Duodenal mucosa (tissue), 2 donors: ENCODE measurements around the gene MTX1.
"Not testable (repeated sequence)": the region's sequence is repeated elsewhere in the genome, so short reads cannot be mapped to it uniquely, and the experiment has no call there.

Source experiments
- H3K27ac ChIP-seq: one replicate; pipeline ENCODE4 v1.7.0; 2013; ENCODE audit warnings: low read depth, low read length
- H3K27me3 ChIP-seq, 2 donors: one replicate each; pipeline ENCODE4 v1.7.0; 2013; ENCODE audit warnings: low read length in 2 of 2, control low read depth in 1 of 2; ENCODE audit not compliant: insufficient read depth in 2 of 2, control insufficient read depth in 1 of 2
- H3K36me3 ChIP-seq, 2 donors: one replicate each; pipeline ENCODE4 v1.7.0; 2013; ENCODE audit warnings: low read length in 2 of 2, control low read depth in 1 of 2; ENCODE audit not compliant: insufficient read depth in 2 of 2, control insufficient read depth in 1 of 2
- H3K4me1 ChIP-seq, 2 donors: one replicate each; pipeline ENCODE4 v1.7.0; 2013; ENCODE audit warnings: low read length in 2 of 2, control low read depth in 1 of 2; ENCODE audit not compliant: insufficient read depth in 2 of 2, control insufficient read depth in 1 of 2
- H3K4me3 ChIP-seq, 2 donors: one replicate each; pipeline ENCODE4 v1.7.0; 2013; ENCODE audit warnings: low read length in 2 of 2, low read depth in 1 of 2
- H3K9ac ChIP-seq, 2 donors: one replicate each; pipeline ENCODE4 v1.7.0; 2013; ENCODE audit warnings: low read length in 2 of 2, low read depth in 1 of 2
- H3K9me3 ChIP-seq, 2 donors: one replicate each; pipeline ENCODE4 v1.7.0; 2013; ENCODE audit warnings: low read length in 2 of 2, control low read depth in 1 of 2; ENCODE audit not compliant: control insufficient read depth in 1 of 2

The MTX1 gene

DNA sequence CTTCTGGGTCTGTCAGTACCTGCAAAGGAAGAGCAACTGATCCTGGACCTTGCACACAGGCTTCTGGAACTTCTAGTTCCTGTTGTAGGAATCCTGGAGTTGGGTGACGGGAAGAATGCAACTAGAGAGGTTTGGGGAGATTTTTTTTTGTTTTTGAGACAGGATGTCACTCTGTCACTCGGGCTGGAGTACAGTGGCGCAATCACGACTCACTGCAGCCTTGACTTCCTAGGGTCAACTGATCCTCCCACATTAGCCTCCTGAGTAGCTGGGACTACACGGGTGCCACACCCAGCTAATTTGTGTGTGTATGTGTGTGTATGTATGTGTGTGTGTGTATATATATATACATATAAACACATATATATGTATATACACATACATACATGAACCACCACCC lies 28.0 kb downstream of the MTX1 start:
- Histone ChIP-seq H3K9me3 (no peaks in the 10 kb centered on the region), H3K4me1 (peaks cover 3 to 10% of the 10 kb centered on the region in 2 donors), H3K27me3 (no peaks in the 10 kb centered on the region), H3K4me3 (no peak overlapping the region), H3K9ac (no peak overlapping the region), H3K27ac (no peak overlapping the region), H3K36me3 (peaks cover 0 to 26% of the 10 kb centered on the region in 2 donors)

DNA sequence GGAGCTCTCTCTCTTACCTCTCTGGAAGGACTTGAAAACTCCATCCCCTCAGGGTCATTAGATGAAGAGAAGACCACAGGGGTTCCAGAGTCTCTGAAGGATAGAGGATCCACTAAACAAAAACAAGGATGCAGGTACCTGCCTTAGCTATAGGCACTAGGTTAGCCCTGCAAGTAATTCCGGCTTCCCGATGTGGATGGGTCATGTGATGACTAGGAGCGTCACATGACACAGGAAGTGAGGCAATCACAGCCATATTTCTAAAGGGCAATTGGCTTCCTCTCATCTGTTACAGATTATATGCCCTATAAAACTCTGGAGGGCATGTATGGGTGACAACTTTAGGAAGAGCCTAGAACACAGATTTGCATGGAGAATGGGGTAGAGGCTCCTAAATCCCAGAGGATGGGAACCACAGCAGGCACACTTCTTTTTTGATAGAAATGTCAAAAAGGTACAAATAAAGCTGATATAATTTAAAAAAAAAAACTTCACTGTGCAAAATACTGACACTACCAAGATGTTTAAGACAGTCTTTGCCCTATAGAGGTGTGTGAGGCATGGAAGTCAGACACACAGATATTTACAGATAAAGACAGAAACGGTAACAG lies 32.7 kb downstream of the MTX1 start:
- no peak overlapping the region for H3K27ac ChIP-seq
- H3K9me3 ChIP-seq: no peaks in the 10 kb centered on the region
- H3K27me3 ChIP-seq: no peaks in the 10 kb centered on the region
- H3K36me3 ChIP-seq: peaks cover 0 to 19% of the 10 kb centered on the region in 2 donors
- H3K4me3 ChIP-seq: peak overlapping the region; percentile 55 to 60
- peaks cover 9 to 36% of the 10 kb centered on the region in 2 donors for H3K4me1 ChIP-seq
- H3K9ac ChIP-seq: no peak overlapping the region

DNA sequence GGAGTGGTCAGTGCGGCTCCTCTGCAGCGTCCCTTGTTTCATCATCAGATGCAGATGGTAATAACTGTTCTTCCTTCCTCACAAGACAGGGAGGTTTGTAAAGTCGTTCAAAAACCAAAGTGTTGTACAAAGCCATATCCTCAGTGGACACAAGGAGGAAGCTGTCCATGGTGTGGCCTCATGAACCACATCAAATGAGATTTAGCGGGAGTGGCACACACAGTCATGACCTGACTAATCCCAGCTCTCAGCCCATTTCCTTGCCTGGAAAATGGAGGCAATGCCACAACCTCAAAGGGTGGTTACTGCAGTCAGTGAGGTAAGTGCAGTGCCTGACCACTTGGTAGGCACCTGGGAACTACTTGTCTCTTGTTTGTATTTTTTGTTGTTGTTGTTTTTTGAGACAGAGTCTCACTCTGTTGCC lies 33.4 kb downstream of the MTX1 start:
- Histone ChIP-seq H3K9ac (no peak overlapping the region), H3K36me3 (peaks cover 0 to 13% of the 10 kb centered on the region in 2 donors), H3K4me1 (peaks cover 9 to 36% of the 10 kb centered on the region in 2 donors), H3K4me3 (no peak overlapping the region), H3K27me3 (no peaks in the 10 kb centered on the region), H3K9me3 (no peaks in the 10 kb centered on the region), H3K27ac (no peak overlapping the region)

DNA sequence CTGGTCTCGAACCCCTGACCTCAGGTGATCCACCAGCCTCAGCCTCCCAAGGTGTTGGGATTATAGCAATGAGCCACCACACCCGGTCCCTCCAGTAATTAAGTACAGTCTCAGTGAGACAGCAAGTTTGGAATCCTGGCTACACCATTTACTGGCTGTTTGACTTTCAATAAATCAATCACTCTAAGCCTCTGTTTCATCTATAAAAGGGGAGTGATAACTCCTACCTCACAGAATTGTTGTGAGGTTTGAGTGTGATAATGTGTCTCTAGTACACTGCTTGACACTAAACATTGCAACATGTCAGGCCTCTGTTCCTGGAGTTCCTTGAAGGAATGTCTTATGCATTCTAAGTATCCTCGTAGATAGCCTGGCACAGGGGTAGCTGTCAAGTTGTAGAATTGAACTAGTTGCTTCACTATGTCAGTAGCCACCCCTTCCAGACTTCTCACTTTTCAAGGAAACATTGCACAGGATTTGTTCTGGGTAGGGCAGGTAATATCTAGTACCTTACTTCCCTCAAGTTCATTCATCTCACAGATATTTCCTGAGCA lies 34.4 kb downstream of the MTX1 start:
- Histone ChIP-seq H3K36me3 (peaks cover 0 to 12% of the 10 kb centered on the region in 2 donors), H3K4me1 (peaks cover 9 to 36% of the 10 kb centered on the region in 2 donors), H3K27ac (no peak overlapping the region), H3K4me3 (peak overlapping the region in 1 of 2 donors; percentile 86), H3K27me3 (no peaks in the 10 kb centered on the region), H3K9me3 (no peaks in the 10 kb centered on the region), H3K9ac (peak overlapping the region in 1 of 2 donors; percentile 66)

DNA sequence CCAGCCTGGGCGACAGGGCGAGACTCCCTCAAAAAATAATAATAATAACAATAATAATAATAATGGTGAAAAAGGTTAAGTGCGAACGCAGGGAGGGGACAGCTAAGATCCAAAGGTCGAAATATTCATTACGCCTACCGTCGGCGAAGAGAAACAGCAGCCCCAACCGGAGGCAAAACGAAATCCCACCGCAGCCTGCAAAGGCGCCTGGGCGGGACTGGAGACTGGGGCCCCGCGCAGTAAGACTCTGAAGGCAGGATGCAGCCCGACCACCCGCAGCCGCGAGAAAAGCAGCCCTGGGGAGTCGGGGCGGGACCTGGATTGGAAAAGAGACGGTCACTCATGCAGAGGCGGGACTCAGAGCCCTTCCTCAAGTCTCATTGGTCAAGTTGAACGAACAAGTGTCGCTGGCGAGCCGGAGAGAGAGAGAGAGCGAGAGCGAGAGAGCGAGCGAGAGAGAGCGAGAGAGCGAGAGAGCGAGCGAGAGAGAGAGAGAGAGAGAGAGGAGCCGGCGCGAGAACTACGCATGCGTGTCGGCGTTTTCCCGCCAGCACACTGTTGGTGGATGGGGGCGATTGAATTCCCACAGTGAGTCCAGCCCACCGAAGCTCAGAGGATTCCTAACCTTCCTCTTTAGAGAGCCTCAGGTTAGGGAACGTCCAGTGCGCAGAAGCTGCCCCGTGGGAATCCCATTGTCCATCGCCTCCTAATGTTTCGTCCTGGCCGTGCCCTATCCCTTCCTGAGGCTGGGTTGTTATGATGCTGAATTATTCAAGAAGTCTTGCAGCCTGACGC lies 36.1 kb downstream of the MTX1 start:
- peak overlapping the region; percentile 68 to 86 for H3K4me3 ChIP-seq
- H3K27ac ChIP-seq: peak overlapping the region; percentile 86
- no peaks in the 10 kb centered on the region for H3K27me3 ChIP-seq
- H3K4me1 ChIP-seq: peaks cover 9 to 36% of the 10 kb centered on the region in 2 donors
- no peaks in the 10 kb centered on the region for H3K9me3 ChIP-seq
- H3K36me3 ChIP-seq: peaks cover 0 to 7% of the 10 kb centered on the region in 2 donors
- H3K9ac ChIP-seq: peak overlapping the region; percentile 51 to 66

DNA sequence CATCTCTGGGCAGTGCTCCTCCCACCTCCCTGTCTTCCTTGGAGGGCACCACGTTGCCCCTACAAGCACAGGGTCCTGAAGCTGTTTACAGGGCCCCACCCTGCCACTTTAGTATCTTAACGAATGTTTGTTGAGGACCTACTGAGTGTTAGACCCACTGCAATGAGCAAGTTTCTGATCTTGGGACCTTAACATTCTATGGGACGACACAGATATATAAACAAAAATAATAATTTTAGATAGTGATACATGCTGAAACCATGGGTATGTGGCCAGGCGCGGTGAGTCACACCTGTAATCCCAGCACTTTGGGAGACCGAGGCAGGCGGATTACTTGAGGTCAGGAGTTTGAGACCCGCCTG lies 36.6 kb downstream of the MTX1 start:
- H3K9me3 ChIP-seq: no peaks in the 10 kb centered on the region
- H3K27ac ChIP-seq: peak overlapping the region; percentile 16
- peak overlapping the region; percentile 51 to 66 for H3K9ac ChIP-seq
- no peaks in the 10 kb centered on the region for H3K27me3 ChIP-seq
- peaks cover 9 to 36% of the 10 kb centered on the region in 2 donors for H3K4me1 ChIP-seq
- peaks cover 0 to 7% of the 10 kb centered on the region in 2 donors for H3K36me3 ChIP-seq
- peak overlapping the region; percentile 68 to 86 for H3K4me3 ChIP-seq

DNA sequence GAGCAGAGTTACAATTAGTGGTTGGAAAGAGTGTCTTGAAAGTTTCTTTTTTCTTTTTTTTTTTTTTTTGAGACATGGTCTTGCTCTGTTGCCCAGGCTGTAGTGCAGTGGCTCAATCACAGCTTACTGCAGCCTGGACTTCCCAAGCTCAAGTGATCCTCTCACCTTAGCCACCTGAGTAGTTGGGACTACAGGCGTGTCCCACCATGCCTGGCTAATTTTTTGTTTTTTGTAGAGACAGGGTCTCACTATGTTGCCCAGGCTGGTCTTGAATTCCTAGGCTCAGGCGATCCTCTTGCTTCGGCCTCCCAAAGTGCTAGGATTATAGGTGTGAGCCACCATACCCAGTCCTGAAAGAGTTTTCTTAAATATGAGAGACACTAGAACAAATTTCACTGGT lies 38.3 kb downstream of the MTX1 start:
- H3K4me1 ChIP-seq: peaks cover 6 to 30% of the 10 kb centered on the region in 2 donors
- not testable (repeated sequence) for H3K9me3 ChIP-seq, H3K27me3 ChIP-seq, H3K36me3 ChIP-seq, H3K27ac ChIP-seq, H3K4me3 ChIP-seq, H3K9ac ChIP-seq

DNA sequence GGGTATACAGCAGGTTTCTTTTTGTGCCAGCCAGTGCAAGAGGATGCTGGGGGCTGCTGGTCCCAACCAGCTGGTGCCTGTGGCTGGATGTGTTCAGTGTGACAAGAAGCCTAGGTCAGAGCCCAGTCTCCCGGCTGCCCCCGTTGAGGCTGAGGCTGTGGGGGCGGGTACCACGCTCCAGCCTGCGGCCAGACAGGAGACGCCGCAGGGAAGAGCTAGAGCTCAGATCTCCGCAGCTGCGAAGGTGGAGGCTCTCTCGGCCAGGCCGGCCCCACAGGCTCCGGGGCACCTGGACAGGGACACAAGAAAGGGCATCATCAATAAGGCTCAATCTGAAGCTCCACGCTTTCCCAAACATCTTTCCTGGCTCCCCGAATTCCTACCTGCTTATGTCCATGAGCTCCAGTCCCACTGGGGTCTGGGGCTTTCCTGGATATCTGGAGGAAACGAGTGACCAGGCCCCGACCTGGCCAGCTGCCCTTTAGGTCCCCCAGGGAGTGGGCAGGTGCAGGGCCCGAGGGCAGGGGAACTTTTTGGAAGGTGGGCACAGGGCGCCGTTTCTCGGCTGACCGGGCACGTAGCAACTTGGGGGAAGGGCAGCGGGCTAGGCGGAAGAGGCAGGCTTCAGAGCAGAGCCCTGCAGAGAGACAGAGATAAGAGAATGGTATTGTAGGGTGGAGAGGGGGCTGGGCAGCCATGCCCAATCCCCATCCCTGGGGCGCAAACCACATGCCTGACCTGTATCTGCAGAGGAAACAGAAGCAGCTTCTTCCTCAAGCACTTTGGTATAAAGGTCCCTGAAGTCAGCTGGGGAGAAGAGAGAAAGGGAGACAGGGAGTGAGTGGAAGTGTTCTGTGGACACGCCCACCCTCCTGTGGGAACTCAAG lies 39.4 kb downstream of the MTX1 start:
- Histone ChIP-seq H3K9ac (no peak overlapping the region), H3K27ac (no peak overlapping the region), H3K36me3 (peaks cover 0 to 7% of the 10 kb centered on the region in 2 donors), H3K4me1 (peaks cover 4 to 28% of the 10 kb centered on the region in 2 donors), H3K4me3 (no peak overlapping the region), H3K27me3 (no peaks in the 10 kb centered on the region), H3K9me3 (no peaks in the 10 kb centered on the region)

DNA sequence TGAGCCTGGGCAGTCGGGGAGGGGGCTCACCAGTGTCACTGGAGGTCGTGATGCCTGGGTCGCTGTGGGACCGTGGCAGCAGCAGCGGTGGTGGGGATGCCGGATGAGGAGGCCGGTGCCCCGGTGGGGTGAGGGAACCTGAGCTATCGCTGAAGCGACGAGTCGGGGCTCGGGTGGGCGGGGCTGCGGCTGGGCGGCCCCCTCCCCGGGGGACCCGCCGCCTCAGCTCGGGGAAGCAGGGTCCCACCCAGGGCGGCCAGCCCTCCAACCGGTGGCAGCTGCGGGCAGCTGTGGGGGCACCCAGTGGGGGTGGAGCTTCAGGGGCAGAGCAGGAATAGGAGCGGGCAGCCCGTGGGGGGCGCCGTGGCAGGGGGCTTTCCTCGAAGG lies 41.7 kb downstream of the MTX1 start:
- Histone ChIP-seq H3K9me3 (no peaks in the 10 kb centered on the region), H3K4me3 (peak overlapping the region; percentile 43 to 61), H3K27ac (no peak overlapping the region), H3K27me3 (no peaks in the 10 kb centered on the region), H3K4me1 (peaks cover 16 to 26% of the 10 kb centered on the region in 2 donors), H3K36me3 (peaks cover 0 to 7% of the 10 kb centered on the region in 2 donors), H3K9ac (peak overlapping the region; percentile 65 to 66)
